Mesenchymal stem cell (in vitro differentiated cells and primary cell): ENCODE results near the gene CLCN4.

Experiments used
- DNase-seq: peaks from one replicate; pipeline ENCODE4 v3.0.0-alpha.2; 2013
- H2AFZ ChIP-seq: one replicate; pipeline ENCODE4 v1.6.1; 2013; ENCODE audit warnings: low read depth, mild to moderate bottlenecking, control low read depth, inconsistent platforms, low read length, moderate library complexity
- H2AK5ac ChIP-seq: 2 replicates; pipeline ENCODE4 v1.6.1; 2013; ENCODE audit warnings: low read length, moderate library complexity, mild to moderate bottlenecking, inconsistent platforms; ENCODE audit not compliant: severe bottlenecking
- H2BK120ac ChIP-seq: one replicate; pipeline ENCODE4 v1.6.1; 2013; ENCODE audit warnings: low read depth, mild to moderate bottlenecking, inconsistent platforms, low read length, moderate library complexity
- H2BK12ac ChIP-seq, 2 experiments: one replicate each; pipeline ENCODE4 v1.6.1; 2013; ENCODE audit warnings: inconsistent platforms in 2 of 2, low read length in 2 of 2, mild to moderate bottlenecking in 2 of 2, moderate library complexity in 2 of 2, control low read depth in 1 of 2
- H2BK15ac ChIP-seq: one replicate; pipeline ENCODE4 v1.6.1; 2013; ENCODE audit warnings: mild to moderate bottlenecking, low read depth, inconsistent platforms; ENCODE audit not compliant: poor library complexity, severe bottlenecking
- H2BK5ac ChIP-seq: 2 replicates; pipeline ENCODE4 v1.6.1; 2013; ENCODE audit warnings: low read depth, mild to moderate bottlenecking, low read length, control low read depth, inconsistent platforms; ENCODE audit not compliant: poor library complexity, severe bottlenecking
- H3K14ac ChIP-seq, 2 experiments: one replicate each; pipeline ENCODE4 v1.6.1; 2013; ENCODE audit warnings: inconsistent platforms in 2 of 2, low read length in 2 of 2, control low read depth in 1 of 2, mild to moderate bottlenecking in 1 of 2, moderate library complexity in 1 of 2
- H3K18ac ChIP-seq, 2 experiments: one replicate each; pipeline ENCODE4 v1.6.1; 2013; ENCODE audit warnings: inconsistent platforms in 2 of 2, low read length in 2 of 2, control low read depth in 1 of 2, low read depth in 1 of 2, mild to moderate bottlenecking in 1 of 2
- H3K23ac ChIP-seq, 2 experiments: one replicate each; pipeline ENCODE4 v1.6.1; 2013; ENCODE audit warnings: inconsistent platforms in 2 of 2, low read length in 2 of 2, mild to moderate bottlenecking in 2 of 2, moderate library complexity in 2 of 2, control low read depth in 1 of 2
- H3K27ac ChIP-seq: 2 replicates; pipeline ENCODE4 v1.5.1; 2013; ENCODE audit warnings: mild to moderate bottlenecking, moderate library complexity, low read length, control low read depth, inconsistent platforms; ENCODE audit not compliant: poor library complexity, severe bottlenecking
- H3K27me3 ChIP-seq, 2 experiments: 2 replicates each; pipeline versions ENCODE4 v1.6.1 to v1.7.0; 2013; ENCODE audit warnings: low read length in 2 of 2, mild to moderate bottlenecking in 2 of 2, moderate library complexity in 2 of 2, control low read depth in 1 of 2, inconsistent platforms in 1 of 2; ENCODE audit not compliant: control insufficient read depth in 1 of 2, insufficient read depth in 1 of 2
- H3K36me3 ChIP-seq, 2 experiments: 2 replicates each; pipeline versions ENCODE4 v1.6.1 to v1.7.0; 2013; ENCODE audit warnings: low read length in 2 of 2, control low read depth in 1 of 2, inconsistent platforms in 1 of 2, low read depth in 1 of 2, mild to moderate bottlenecking in 1 of 2; ENCODE audit not compliant: insufficient read depth in 2 of 2, control insufficient read depth in 1 of 2
- H3K4ac ChIP-seq, 2 experiments: one replicate each; pipeline ENCODE4 v1.6.1; 2013; ENCODE audit warnings: inconsistent platforms in 2 of 2, low read length in 2 of 2, mild to moderate bottlenecking in 2 of 2, moderate library complexity in 2 of 2, control low read depth in 1 of 2, low read depth in 1 of 2
- H3K4me1 ChIP-seq: 2 replicates; pipeline ENCODE4 v1.6.1; 2013; ENCODE audit warnings: low read depth, low read length, control low read depth; ENCODE audit not compliant: control insufficient read depth, insufficient read depth
- H3K4me2 ChIP-seq: 2 replicates; pipeline ENCODE4 v1.6.1; 2013; ENCODE audit warnings: low read length, mild to moderate bottlenecking, inconsistent platforms; ENCODE audit not compliant: poor library complexity, severe bottlenecking
- H3K4me3 ChIP-seq, 2 experiments: 2 replicates each; pipeline versions ENCODE4 v1.5.1 to v1.7.0; 2013; ENCODE audit warnings: low read length in 2 of 2, mild to moderate bottlenecking in 2 of 2, control low read depth in 1 of 2, low read depth in 1 of 2; ENCODE audit not compliant: insufficient read depth in 1 of 2
- H3K79me1 ChIP-seq: replicated peaks from 2 replicates; pipeline ENCODE4 v1.6.1; 2013; ENCODE audit warnings: mild to moderate bottlenecking, control low read depth, low read length, inconsistent platforms; ENCODE audit not compliant: poor library complexity, severe bottlenecking
- H3K9ac ChIP-seq: 2 replicates; pipeline ENCODE4 v1.7.0; 2013; ENCODE audit warnings: mild to moderate bottlenecking, low read length, moderate library complexity
- H3K9me3 ChIP-seq: 2 replicates; pipeline ENCODE4 v1.7.0; 2013; ENCODE audit warnings: mild to moderate bottlenecking, low read length; ENCODE audit not compliant: control insufficient read depth
- H4K8ac ChIP-seq: one replicate; pipeline ENCODE4 v1.6.1; 2013; ENCODE audit warnings: inconsistent platforms, mild to moderate bottlenecking, low read length, moderate library complexity
- H4K91ac ChIP-seq: one replicate; pipeline ENCODE4 v1.6.1; 2013; ENCODE audit warnings: mild to moderate bottlenecking, low read length, inconsistent platforms
- whole genome bisulfite sequencing: methylation state at CpG from one replicate; pipeline ENCODE4 v1.1.7; 2013; ENCODE audit warnings: mixed read lengths; 5-methylcytosine and 5-hydroxymethylcytosine counted together

CLCN4 gene

DNA sequence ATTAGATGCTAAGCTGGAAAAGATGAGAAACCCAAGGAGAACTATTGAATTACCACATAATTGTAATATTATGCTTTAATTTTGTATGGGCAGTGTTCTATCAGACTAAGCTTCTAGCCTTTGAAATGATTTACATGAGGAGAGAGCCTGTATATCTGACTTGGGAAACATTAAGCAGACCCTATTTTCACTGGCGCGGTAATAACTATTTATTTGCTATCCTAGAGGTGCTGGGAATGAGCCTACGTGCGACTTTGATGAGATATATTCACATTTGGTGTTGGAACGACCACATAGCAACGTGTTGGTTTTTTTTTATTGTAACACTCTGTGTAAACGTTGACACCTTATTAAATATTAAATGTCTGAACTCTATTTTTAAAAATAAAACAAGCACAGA, 80.5 kb downstream of the CLCN4 start:
- Histone ChIP-seq H3K27me3 (no peaks in the 10 kb centered on the region), H2BK15ac (no peak overlapping the region), H4K8ac (no peak overlapping the region), H3K36me3 (no peaks in the 10 kb centered on the region), H3K4ac (no peak overlapping the region), H3K9ac (no peak overlapping the region), H3K4me2 (no peak overlapping the region), H2BK12ac (no peak overlapping the region), H3K9me3 (no peaks in the 10 kb centered on the region), H3K4me3 (no peak overlapping the region), H3K4me1 (no peaks in the 10 kb centered on the region), H3K18ac (no peak overlapping the region), H4K91ac (no peak overlapping the region), H3K27ac (no peak overlapping the region), H2AFZ (no peak overlapping the region), H2AK5ac (no peak overlapping the region), H3K23ac (no peak overlapping the region), H2BK5ac (no peak overlapping the region), H3K14ac (no peak overlapping the region), H3K79me1 (no peaks in the 10 kb centered on the region), H2BK120ac (no peak overlapping the region)
- no peak for DNase-seq
- 98% methylated on average over 4 of the region's 7 CpGs for WGBS

GRCh38 chrX:10239611-10240064, 82.9 kb downstream of the CLCN4 start:
- Histone ChIP-seq H3K4me3 (no peak overlapping the region), H2BK5ac (no peak overlapping the region), H3K9ac (peak overlapping the region; percentile 13), H3K27ac (peak overlapping the region; percentile 80), H3K79me1 (no peaks in the 10 kb centered on the region), H3K4me1 (no peaks in the 10 kb centered on the region), H4K91ac (no peak overlapping the region), H3K14ac (no peak overlapping the region), H2AK5ac (no peak overlapping the region), H3K36me3 (no peaks in the 10 kb centered on the region), H2BK12ac (no peak overlapping the region), H3K27me3 (no peaks in the 10 kb centered on the region), H2BK120ac (no peak overlapping the region), H3K23ac (no peak overlapping the region), H3K4ac (no peak overlapping the region), H2AFZ (no peak overlapping the region), H3K18ac (no peak overlapping the region), H4K8ac (no peak overlapping the region), H3K9me3 (no peaks in the 10 kb centered on the region), H3K4me2 (no peak overlapping the region), H2BK15ac (no peak overlapping the region)
- DNase-seq = peak; percentile 44
- 69% methylated on average over 11 of the region's 11 CpGs for WGBS

- Histone ChIP-seq H3K36me3 (no peaks in the 10 kb centered on the region), H2BK12ac (no peak overlapping the region), H3K14ac (no peak overlapping the region), H2BK15ac (no peak overlapping the region), H4K8ac (no peak overlapping the region), H3K9ac (no peak overlapping the region), H3K23ac (no peak overlapping the region), H2BK120ac (no peak overlapping the region), H2BK5ac (no peak overlapping the region), H3K9me3 (no peaks in the 10 kb centered on the region), H2AK5ac (no peak overlapping the region), H3K18ac (no peak overlapping the region), H3K4me2 (no peak overlapping the region), H2AFZ (no peak overlapping the region), H3K79me1 (no peaks in the 10 kb centered on the region), H3K27ac (peak overlapping the region; percentile 59), H3K4ac (no peak overlapping the region), H3K4me3 (no peak overlapping the region), H4K91ac (no peak overlapping the region), H3K4me1 (no peaks in the 10 kb centered on the region), H3K27me3 (peaks cover 0 to 3% of the 10 kb centered on the region in 2 experiments)
- WGBS = 69% methylated on average over 4 of the region's 4 CpGs
- peak; percentile 39 for DNase-seq
Observed at GRCh38 chrX:10240918-10241317, 84.1 kb downstream of the CLCN4 start.

DNA sequence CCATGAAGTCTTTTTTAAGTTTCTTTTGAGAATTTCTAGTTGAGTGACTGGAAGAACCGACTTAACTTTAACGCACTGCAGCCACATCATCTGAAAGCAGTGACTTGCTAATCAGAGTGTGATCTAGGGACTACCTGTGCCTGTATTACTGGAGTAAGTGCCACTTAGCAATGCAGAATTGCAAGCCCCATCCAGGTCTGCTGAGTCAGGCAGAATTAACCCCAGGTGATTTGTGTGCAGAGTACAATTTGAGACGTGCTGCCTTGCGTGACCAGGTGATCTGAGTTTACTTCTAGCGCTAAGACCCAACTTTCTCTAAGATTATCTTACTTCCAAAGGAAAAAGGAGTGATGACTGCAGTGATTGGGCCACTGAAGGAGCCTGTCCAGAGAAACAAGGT, 85.3 kb downstream of the CLCN4 start:
- Histone ChIP-seq H3K27ac (no peak overlapping the region), H2BK120ac (no peak overlapping the region), H3K4me3 (no peak overlapping the region), H2BK15ac (no peak overlapping the region), H3K79me1 (no peaks in the 10 kb centered on the region), H3K4me1 (no peaks in the 10 kb centered on the region), H3K4ac (no peak overlapping the region), H2BK5ac (no peak overlapping the region), H3K9me3 (no peaks in the 10 kb centered on the region), H3K4me2 (no peak overlapping the region), H3K14ac (no peak overlapping the region), H4K91ac (no peak overlapping the region), H4K8ac (no peak overlapping the region), H2AFZ (no peak overlapping the region), H3K9ac (no peak overlapping the region), H2BK12ac (no peak overlapping the region), H3K27me3 (peaks cover 0 to 3% of the 10 kb centered on the region in 2 experiments), H3K23ac (no peak overlapping the region), H2AK5ac (no peak overlapping the region), H3K36me3 (no peaks in the 10 kb centered on the region), H3K18ac (no peak overlapping the region)
- no peak for DNase-seq
- 96% methylated on average over 3 of the region's 5 CpGs for WGBS
